Measurements from ENCODE around the gene SH3RF3.

The SH3RF3 gene

GRCh38 chr2:109374548-109375130 lies 245.6 kb downstream of the SH3RF3 start:
- WGBS (ENCODE audit: extremely low coverage, insufficient coverage, low lambda C conversion rate), result no CpG with 5 or more reads among the region's 16 CpGs
- no peak overlapping the region for H2AK5ac ChIP-seq (ENCODE audit: low read length)
- no peak overlapping the region for H4K5ac ChIP-seq (ENCODE audit: low read length)
- no peak overlapping the region for H3K18ac ChIP-seq (ENCODE audit: low read length)
- H3K79me1 ChIP-seq (ENCODE audit: low read length), result no peaks in the 10 kb centered on the region
- no peak overlapping the region for H3K23ac ChIP-seq (ENCODE audit: low read length)
- H2BK5ac ChIP-seq (ENCODE audit: low read length), result no peak overlapping the region
- no peak overlapping the region for H3K4ac ChIP-seq (ENCODE audit: low read depth, low read length)
- no peak overlapping the region for H3K56ac ChIP-seq (ENCODE audit: low read length)
- H3K27ac ChIP-seq (ENCODE audit: low read depth, low read length), result no peak overlapping the region
- no peaks in the 10 kb centered on the region for H3K79me2 ChIP-seq (ENCODE audit: control insufficient read depth, insufficient read depth, low read length)
- no peak overlapping the region for H2BK15ac ChIP-seq (replicated peaks; ENCODE audit: low read depth)
- H3K9ac ChIP-seq (ENCODE audit: low read length), result no peak overlapping the region
- H3K4me2 ChIP-seq (ENCODE audit: low read length), result no peak overlapping the region
- H3K36me3 ChIP-seq (ENCODE audit: control insufficient read depth, insufficient read depth, low read length), result no peaks in the 10 kb centered on the region
- H3K27me3 ChIP-seq (ENCODE audit: insufficient read depth, low read length, poor library complexity), result no peaks in the 10 kb centered on the region
- no peaks in the 10 kb centered on the region for H3K4me1 ChIP-seq (ENCODE audit: control insufficient read depth, low read depth, low read length)
- no peak overlapping the region for H4K8ac ChIP-seq (ENCODE audit: low read depth, low read length)
- no peak overlapping the region for H2BK120ac ChIP-seq (ENCODE audit: low read depth, low read length)
- no peak overlapping the region for H3K4me3 ChIP-seq (ENCODE audit: low read length)
- no peak for DNase-seq

- H4K8ac ChIP-seq (ENCODE audit: low read depth, low read length), result no peak overlapping the region
- H2BK5ac ChIP-seq (ENCODE audit: low read length), result no peak overlapping the region
- no peak overlapping the region for H2AK5ac ChIP-seq (ENCODE audit: low read length)
- no peaks in the 10 kb centered on the region for H3K79me1 ChIP-seq (ENCODE audit: low read length)
- H3K4me2 ChIP-seq (ENCODE audit: low read length), result no peak overlapping the region
- no peak overlapping the region for H3K56ac ChIP-seq (ENCODE audit: low read length)
- H3K4me1 ChIP-seq (ENCODE audit: control insufficient read depth, low read depth, low read length), result no peaks in the 10 kb centered on the region
- H3K4me3 ChIP-seq (ENCODE audit: low read length), result no peak overlapping the region
- no peaks in the 10 kb centered on the region for H3K27me3 ChIP-seq (ENCODE audit: insufficient read depth, low read length, poor library complexity)
- H3K23ac ChIP-seq (ENCODE audit: low read length), result no peak overlapping the region
- H3K79me2 ChIP-seq (ENCODE audit: control insufficient read depth, insufficient read depth, low read length), result no peaks in the 10 kb centered on the region
- H2BK15ac ChIP-seq (replicated peaks; ENCODE audit: low read depth), result no peak overlapping the region
- no peak overlapping the region for H3K27ac ChIP-seq (ENCODE audit: low read depth, low read length)
- no peak overlapping the region for H3K4ac ChIP-seq (ENCODE audit: low read depth, low read length)
- DNase-seq, result no peak
- H3K18ac ChIP-seq (ENCODE audit: low read length), result no peak overlapping the region
- H4K5ac ChIP-seq (ENCODE audit: low read length), result no peak overlapping the region
- no CpG with 5 or more reads among the region's 12 CpGs for WGBS (ENCODE audit: extremely low coverage, insufficient coverage, low lambda C conversion rate)
- no peak overlapping the region for H2BK120ac ChIP-seq (ENCODE audit: low read depth, low read length)
- no peak overlapping the region for H3K9ac ChIP-seq (ENCODE audit: low read length)
- H3K36me3 ChIP-seq (ENCODE audit: control insufficient read depth, insufficient read depth, low read length), result no peaks in the 10 kb centered on the region
Observed at GRCh38 chr2:109375131-109375561, 246.1 kb downstream of the SH3RF3 start.

GRCh38 chr2:109375656-109376055 lies 246.7 kb downstream of the SH3RF3 start:
- no peaks in the 10 kb centered on the region for H3K79me2 ChIP-seq (ENCODE audit: control insufficient read depth, insufficient read depth, low read length)
- no peak overlapping the region for H3K18ac ChIP-seq (ENCODE audit: low read length)
- no peaks in the 10 kb centered on the region for H3K27me3 ChIP-seq (ENCODE audit: insufficient read depth, low read length, poor library complexity)
- H3K4me3 ChIP-seq (ENCODE audit: low read length), result no peak overlapping the region
- no peak overlapping the region for H4K5ac ChIP-seq (ENCODE audit: low read length)
- H3K27ac ChIP-seq (ENCODE audit: low read depth, low read length), result no peak overlapping the region
- no CpG with 5 or more reads among the region's 7 CpGs for WGBS (ENCODE audit: extremely low coverage, insufficient coverage, low lambda C conversion rate)
- H2BK15ac ChIP-seq (replicated peaks; ENCODE audit: low read depth), result no peak overlapping the region
- H2BK5ac ChIP-seq (ENCODE audit: low read length), result no peak overlapping the region
- H2BK120ac ChIP-seq (ENCODE audit: low read depth, low read length), result no peak overlapping the region
- H3K36me3 ChIP-seq (ENCODE audit: control insufficient read depth, insufficient read depth, low read length), result no peaks in the 10 kb centered on the region
- H2AK5ac ChIP-seq (ENCODE audit: low read length), result no peak overlapping the region
- H3K4ac ChIP-seq (ENCODE audit: low read depth, low read length), result no peak overlapping the region
- DNase-seq, result no peak
- H3K9ac ChIP-seq (ENCODE audit: low read length), result no peak overlapping the region
- H3K56ac ChIP-seq (ENCODE audit: low read length), result no peak overlapping the region
- H4K8ac ChIP-seq (ENCODE audit: low read depth, low read length), result no peak overlapping the region
- no peaks in the 10 kb centered on the region for H3K79me1 ChIP-seq (ENCODE audit: low read length)
- H3K4me2 ChIP-seq (ENCODE audit: low read length), result no peak overlapping the region
- H3K4me1 ChIP-seq (ENCODE audit: control insufficient read depth, low read depth, low read length), result no peaks in the 10 kb centered on the region
- no peak overlapping the region for H3K23ac ChIP-seq (ENCODE audit: low read length)

GRCh38 chr2:109376115-109376514 lies 247.1 kb downstream of the SH3RF3 start:
- Histone ChIP-seq H3K4me2 (ENCODE audit: low read length) (no peak overlapping the region), H3K79me2 (ENCODE audit: control insufficient read depth, insufficient read depth, low read length) (no peaks in the 10 kb centered on the region), H3K4me1 (ENCODE audit: control insufficient read depth, low read depth, low read length) (no peaks in the 10 kb centered on the region), H3K4me3 (ENCODE audit: low read length) (no peak overlapping the region), H3K9ac (ENCODE audit: low read length) (no peak overlapping the region), H3K27ac (ENCODE audit: low read depth, low read length) (no peak overlapping the region), H3K56ac (ENCODE audit: low read length) (no peak overlapping the region), H3K18ac (ENCODE audit: low read length) (no peak overlapping the region), H3K23ac (ENCODE audit: low read length) (no peak overlapping the region), H4K5ac (ENCODE audit: low read length) (no peak overlapping the region), H3K4ac (ENCODE audit: low read depth, low read length) (no peak overlapping the region), H4K8ac (ENCODE audit: low read depth, low read length) (no peak overlapping the region), H2BK120ac (ENCODE audit: low read depth, low read length) (no peak overlapping the region), H3K27me3 (ENCODE audit: insufficient read depth, low read length, poor library complexity) (no peaks in the 10 kb centered on the region), H3K36me3 (ENCODE audit: control insufficient read depth, insufficient read depth, low read length) (no peaks in the 10 kb centered on the region), H2AK5ac (ENCODE audit: low read length) (no peak overlapping the region), H3K79me1 (ENCODE audit: low read length) (no peaks in the 10 kb centered on the region), H2BK15ac (replicated peaks; ENCODE audit: low read depth) (no peak overlapping the region), H2BK5ac (ENCODE audit: low read length) (no peak overlapping the region)
- DNase-seq, result no peak
- WGBS (ENCODE audit: extremely low coverage, insufficient coverage, low lambda C conversion rate), result no CpG with 5 or more reads among the region's 7 CpGs

- DNase-seq, result no peak
- Histone ChIP-seq H3K4me2 (ENCODE audit: low read length) (no peak overlapping the region), H2AK5ac (ENCODE audit: low read length) (no peak overlapping the region), H3K18ac (ENCODE audit: low read length) (no peak overlapping the region), H3K79me1 (ENCODE audit: low read length) (no peaks in the 10 kb centered on the region), H3K4me3 (ENCODE audit: low read length) (no peak overlapping the region), H3K4me1 (ENCODE audit: control insufficient read depth, low read depth, low read length) (no peaks in the 10 kb centered on the region), H3K56ac (ENCODE audit: low read length) (no peak overlapping the region), H3K9ac (ENCODE audit: low read length) (no peak overlapping the region), H3K79me2 (ENCODE audit: control insufficient read depth, insufficient read depth, low read length) (no peaks in the 10 kb centered on the region), H3K27me3 (ENCODE audit: insufficient read depth, low read length, poor library complexity) (no peaks in the 10 kb centered on the region), H4K5ac (ENCODE audit: low read length) (no peak overlapping the region), H3K27ac (ENCODE audit: low read depth, low read length) (no peak overlapping the region), H3K4ac (ENCODE audit: low read depth, low read length) (no peak overlapping the region), H4K8ac (ENCODE audit: low read depth, low read length) (no peak overlapping the region), H3K23ac (ENCODE audit: low read length) (no peak overlapping the region), H2BK120ac (ENCODE audit: low read depth, low read length) (no peak overlapping the region), H2BK15ac (replicated peaks; ENCODE audit: low read depth) (no peak overlapping the region), H3K36me3 (ENCODE audit: control insufficient read depth, insufficient read depth, low read length) (no peaks in the 10 kb centered on the region), H2BK5ac (ENCODE audit: low read length) (no peak overlapping the region)
- no CpG with 5 or more reads among the region's 13 CpGs for WGBS (ENCODE audit: extremely low coverage, insufficient coverage, low lambda C conversion rate)
Observed at GRCh38 chr2:109376796-109377495, 247.9 kb downstream of the SH3RF3 start.

GRCh38 chr2:109377976-109378375 lies 249.0 kb downstream of the SH3RF3 start:
- DNase-seq, result no peak
- Histone ChIP-seq H2AK5ac (ENCODE audit: low read length) (no peak overlapping the region), H3K27me3 (ENCODE audit: insufficient read depth, low read length, poor library complexity) (no peaks in the 10 kb centered on the region), H4K8ac (ENCODE audit: low read depth, low read length) (no peak overlapping the region), H3K79me2 (ENCODE audit: control insufficient read depth, insufficient read depth, low read length) (no peaks in the 10 kb centered on the region), H3K23ac (ENCODE audit: low read length) (no peak overlapping the region), H3K9ac (ENCODE audit: low read length) (no peak overlapping the region), H3K36me3 (ENCODE audit: control insufficient read depth, insufficient read depth, low read length) (no peaks in the 10 kb centered on the region), H3K79me1 (ENCODE audit: low read length) (no peaks in the 10 kb centered on the region), H2BK15ac (replicated peaks; ENCODE audit: low read depth) (no peak overlapping the region), H4K5ac (ENCODE audit: low read length) (no peak overlapping the region), H3K4me1 (ENCODE audit: control insufficient read depth, low read depth, low read length) (no peaks in the 10 kb centered on the region), H3K4ac (ENCODE audit: low read depth, low read length) (no peak overlapping the region), H2BK120ac (ENCODE audit: low read depth, low read length) (no peak overlapping the region), H3K27ac (ENCODE audit: low read depth, low read length) (no peak overlapping the region), H3K18ac (ENCODE audit: low read length) (no peak overlapping the region), H3K4me3 (ENCODE audit: low read length) (no peak overlapping the region), H3K4me2 (ENCODE audit: low read length) (no peak overlapping the region), H2BK5ac (ENCODE audit: low read length) (no peak overlapping the region), H3K56ac (ENCODE audit: low read length) (no peak overlapping the region)
- WGBS (ENCODE audit: extremely low coverage, insufficient coverage, low lambda C conversion rate), result no CpG with 5 or more reads among the region's 7 CpGs

Data from mesendoderm (in vitro differentiated cells).